K562 (cell line): Measurements from ENCODE around the gene PSMB8.

Experiments
- BACH1 ChIP-seq: fragments of 200-800 bp; sonication (Bioruptor generic); IDR thresholded peaks from 2 replicates; pipeline ENCODE4 v1.6.1; 2016; ENCODE audit warnings: missing genetic modification characterization, missing compliant biosample characterization
- GATA2 ChIP-seq: sonication (generic); formaldehyde crosslinking; IDR thresholded peaks from 2 replicates; pipeline ENCODE4 v1.4.0; 2020; ENCODE audit warnings: mild to moderate bottlenecking, missing genetic modification reagents
- JUNB ChIP-seq: fragments of 450-650 bp; formaldehyde crosslinking; conservative IDR thresholded peaks from 2 replicates; pipeline ENCODE4 v1.4.0; 2020; ENCODE audit warnings: mild to moderate bottlenecking
- POLR2A ChIP-seq: fragments of 450-650 bp; conservative IDR thresholded peaks from 2 replicates; pipeline ENCODE4 v1.6.1; 2016

DNA sequence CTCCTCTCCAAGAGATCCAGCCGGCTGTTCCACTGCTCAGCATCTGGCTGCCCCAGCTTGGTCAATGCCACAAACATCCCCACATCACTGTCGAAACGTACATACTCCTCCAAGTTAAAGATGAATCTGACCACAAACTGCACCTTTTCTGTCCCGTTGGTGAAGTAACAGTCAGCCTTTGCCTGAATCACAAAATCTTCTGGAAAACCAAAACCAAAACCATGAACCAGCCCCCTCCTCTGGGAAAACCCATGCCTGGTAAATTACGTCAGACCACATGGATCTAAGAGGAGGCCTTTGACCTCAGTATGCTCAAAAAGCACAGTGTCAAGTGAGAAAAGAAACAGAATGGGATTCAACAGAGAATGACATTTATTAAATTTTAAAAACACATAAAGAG is 28.7 kb downstream of the PSMB8 start:
- TF ChIP-seq BACH1 (tag), result no peak
- no peak for TF ChIP-seq JUNB (CRISPR knock-in tag)
- TF ChIP-seq POLR2A, result no peak
- no peak for TF ChIP-seq GATA2 (CRISPR knock-in tag)
